Progenitor cell of endocrine pancreas (in vitro differentiated cells): ENCODE measurements around the gene SEMA3A. TPM values are rescaled to one million over a fixed set of nuclear protein-coding genes. Genes with fewer than 3 reads are reported as not detected.

ENCODE experiments used
- DNase-seq: peaks from one replicate; pipeline ENCODE4 v3.0.0; 2021; ENCODE audit warnings: low spot score; ENCODE audit not compliant: unreplicated experiment
- H3K27ac Mint-ChIP-seq: 2 replicates; pipeline ENCODE4 v1.8.0; 2021; ENCODE audit warnings: mild to moderate bottlenecking, moderate library complexity, mixed read lengths
- H3K27me3 Mint-ChIP-seq: 2 replicates; pipeline ENCODE4 v1.8.0; 2021; ENCODE audit warnings: mixed read lengths
- H3K36me3 Mint-ChIP-seq: 2 replicates; pipeline ENCODE4 v1.8.0; 2022; ENCODE audit warnings: mixed read lengths; ENCODE audit not compliant: insufficient read depth
- H3K4me1 Mint-ChIP-seq: 2 replicates; pipeline ENCODE4 v1.8.0; 2021; ENCODE audit warnings: low read depth, mixed read lengths
- H3K4me3 Mint-ChIP-seq: 2 replicates; pipeline ENCODE4 v1.8.0; 2021; ENCODE audit warnings: low read depth, mild to moderate bottlenecking, moderate library complexity, mixed read lengths
- H3K9me3 Mint-ChIP-seq: 2 replicates; pipeline ENCODE4 v1.8.0; 2021; ENCODE audit warnings: low read depth, mixed read lengths
- CTCF ChIP-seq: fragments of 200-600 bp; sonication (generic); IDR thresholded peaks from one replicate; pipeline ENCODE4 v1.5.0; 2021; ENCODE audit warnings: antibody characterized with exemption, mild to moderate bottlenecking; ENCODE audit not compliant: unreplicated experiment
- total RNA-seq: library from RNA; stranded (reverse); gene quantifications from 2 replicates; pipeline ENCODE4 v1.2.1, GENCODE V29; 2021

The SEMA3A gene
- total RNA-seq, 1 donor from 2014 or later = 12.4 TPM

GRCh38 chr7:83921941-83922607 lies 272.5 kb downstream of the SEMA3A start:
- no peak for TF ChIP-seq CTCF
- no peaks in the 10 kb centered on the region for H3K36me3 Mint-ChIP-seq
- no peak for DNase-seq

GRCh38 chr7:83921271-83921940 lies 273.2 kb downstream of the SEMA3A start:
- no peaks in the 10 kb centered on the region for H3K9me3 Mint-ChIP-seq
- no peak for DNase-seq
- H3K36me3 Mint-ChIP-seq = no peaks in the 10 kb centered on the region
- H3K4me3 Mint-ChIP-seq = no peak overlapping the region
- no peaks in the 10 kb centered on the region for H3K27me3 Mint-ChIP-seq
- TF ChIP-seq CTCF = no peak
- no peaks in the 10 kb centered on the region for H3K4me1 Mint-ChIP-seq
- no peak overlapping the region for H3K27ac Mint-ChIP-seq

More at GRCh38 chr7:83921941-83922607, 272.5 kb downstream of the SEMA3A start:
- Mint-ChIP-seq H3K4me3 (no peak overlapping the region), H3K27ac (no peak overlapping the region), H3K4me1 (no peaks in the 10 kb centered on the region), H3K27me3 (no peaks in the 10 kb centered on the region), H3K9me3 (no peaks in the 10 kb centered on the region)

GRCh38 chr7:83918142-83918541 lies 276.4 kb downstream of the SEMA3A start:
- Mint-ChIP-seq H3K4me3 (no peak overlapping the region), H3K4me1 (no peaks in the 10 kb centered on the region), H3K9me3 (peaks cover 6% of the 10 kb centered on the region), H3K27ac (no peak overlapping the region), H3K36me3 (no peaks in the 10 kb centered on the region), H3K27me3 (no peaks in the 10 kb centered on the region)
- no peak for TF ChIP-seq CTCF
- DNase-seq = no peak

GRCh38 chr7:83913174-83913573 lies 281.4 kb downstream of the SEMA3A start:
- Mint-ChIP-seq H3K9me3 (peaks cover 7% of the 10 kb centered on the region), H3K27me3 (no peaks in the 10 kb centered on the region), H3K4me1 (no peaks in the 10 kb centered on the region), H3K4me3 (no peak overlapping the region), H3K27ac (no peak overlapping the region), H3K36me3 (no peaks in the 10 kb centered on the region)
- TF ChIP-seq CTCF = no peak
- DNase-seq = no peak

- H3K36me3 Mint-ChIP-seq = no peaks in the 10 kb centered on the region
- no peaks in the 10 kb centered on the region for H3K4me1 Mint-ChIP-seq
- no peaks in the 10 kb centered on the region for H3K27me3 Mint-ChIP-seq
- TF ChIP-seq CTCF = no peak
- DNase-seq = no peak
- no peak overlapping the region for H3K4me3 Mint-ChIP-seq
- peaks cover 4% of the 10 kb centered on the region for H3K9me3 Mint-ChIP-seq
- H3K27ac Mint-ChIP-seq = no peak overlapping the region
These were observed 286.1 kb downstream of the SEMA3A start for GRCh38 chr7:83908526-83908925.
